Prostate gland (tissue), 2 donors: ENCODE measurements around the gene NMNAT2. TPM values are rescaled to one million over a fixed set of nuclear protein-coding genes. Genes with fewer than 3 reads are reported as not detected.

Experiments
- DNase-seq: peaks from one replicate; pipeline ENCODE4 v3.0.0-alpha.2; 2019; ENCODE audit warnings: low spot score
- H3K27ac ChIP-seq, 2 donors: fragments of 200-600 bp; sonication (generic); 2 replicates each; pipeline ENCODE4 v1.5.1; 2017 to 2019
- H3K27me3 ChIP-seq: fragments of 200-600 bp; sonication (generic); replicated peaks from 2 replicates; pipeline ENCODE4 v1.5.1; 2019; ENCODE audit not compliant: insufficient read depth
- H3K36me3 ChIP-seq, 2 donors: fragments of 200-600 bp; sonication (generic); 1 replicate in 1 of 2; 2 replicates in 1 of 2; pipeline versions ENCODE4 v1.5.1 to v1.8.1; 2017 to 2019
- H3K4me1 ChIP-seq: fragments of 200-600 bp; sonication (generic); replicated peaks from 2 replicates; pipeline ENCODE4 v1.5.1; 2019
- H3K4me3 ChIP-seq, 2 donors: fragments of 200-600 bp; sonication (generic); 2 replicates each; pipeline ENCODE4 v1.5.1; 2017 to 2019
- H3K9me3 ChIP-seq: fragments of 200-600 bp; sonication (generic); 2 replicates; pipeline ENCODE4 v1.5.1; 2017
- CTCF ChIP-seq, 4 experiments: fragments of 200-600 bp in 2 of 4; fragments of 450-650 bp in 2 of 4; sonication (generic) in 2 of 4; IDR thresholded peaks; 1 replicate in 3 of 4; 2 replicates in 1 of 4; pipeline ENCODE4 v1.5.1; 2016 to 2019; ENCODE audit warnings: antibody characterized with exemption in 4 of 4, mild to moderate bottlenecking in 2 of 4, moderate library complexity in 2 of 4
- POLR2A ChIP-seq: fragments of 450-650 bp; IDR thresholded peaks from one replicate; pipeline ENCODE4 v1.6.1; 2016; ENCODE audit warnings: antibody characterized with exemption, mild to moderate bottlenecking
- POLR2AphosphoS5 ChIP-seq: sonication (generic); formaldehyde crosslinking; IDR thresholded peaks from one replicate; pipeline ENCODE4 v1.6.1; 2017; ENCODE audit warnings: antibody characterized with exemption
- WGBS: methylation state at CpG from one replicate; pipeline ENCODE4 v1.1.5; 2018; 5-methylcytosine and 5-hydroxymethylcytosine counted together
- intact Hi-C: fragments of 100-400 bp; cut with DNase I; formaldehyde crosslinking; loops from one replicate; pipeline ENCODE4 v1.14.2; 2022
- total RNA-seq, 2 donors: library from RNA; depleted of rRNA; stranded (reverse); fragments of >200 nt; gene quantifications; one replicate each; pipeline ENCODE4 v1.1.0, GENCODE V29; 2016

NMNAT2 gene
- total RNA-seq, 2 donors from 2014 or later = 0.27 to 41.0 TPM

- TF ChIP-seq CTCF (IDR thresholded peaks at IDR 0.05) = no peak
- no peak for TF ChIP-seq POLR2A
- no peak for TF ChIP-seq POLR2AphosphoS5
- Histone ChIP-seq H3K27me3 (no peaks in the 10 kb centered on the region), H3K9me3 (no peaks in the 10 kb centered on the region), H3K4me1 (no peaks in the 10 kb centered on the region), H3K36me3 (no peaks in the 10 kb centered on the region), H3K4me3 (no peak overlapping the region), H3K27ac (no peak overlapping the region)
- intact Hi-C loops = no loop called here
- no peak for DNase-seq
- WGBS = 82% methylated on average over 5 of the region's 5 CpGs
Observed at GRCh38 chr1:183291216-183291762, 126.9 kb downstream of the NMNAT2 start.

GRCh38 chr1:183290628-183291027 is 127.6 kb downstream of the NMNAT2 start:
- Histone ChIP-seq H3K4me1 (no peaks in the 10 kb centered on the region), H3K27me3 (no peaks in the 10 kb centered on the region), H3K9me3 (no peaks in the 10 kb centered on the region), H3K36me3 (no peaks in the 10 kb centered on the region), H3K4me3 (no peak overlapping the region), H3K27ac (no peak overlapping the region)
- TF ChIP-seq POLR2A = no peak
- TF ChIP-seq CTCF (IDR thresholded peaks at IDR 0.05) = no peak
- no peak for TF ChIP-seq POLR2AphosphoS5
- 87% methylated on average over 5 of the region's 6 CpGs for WGBS
- DNase-seq = no peak
- intact Hi-C loops = no loop called here

- no peak overlapping the region for H3K27ac ChIP-seq
- no peak for TF ChIP-seq CTCF (IDR thresholded peaks at IDR 0.05)
- TF ChIP-seq POLR2AphosphoS5 = no peak
- TF ChIP-seq POLR2A = no peak
- no peaks in the 10 kb centered on the region for H3K9me3 ChIP-seq
- H3K4me1 ChIP-seq = no peaks in the 10 kb centered on the region
- no peak overlapping the region for H3K4me3 ChIP-seq
- 87% methylated on average over 9 of the region's 9 CpGs for WGBS
- DNase-seq = no peak
- H3K36me3 ChIP-seq = no peaks in the 10 kb centered on the region
- intact Hi-C loops = loop anchor here (10.0 kb wide), 1 partner anchor 316 kb away; no protein-coding TSS in a partner anchor
- no peaks in the 10 kb centered on the region for H3K27me3 ChIP-seq
Observed at GRCh38 chr1:183289051-183289496, 129.1 kb downstream of the NMNAT2 start.

GRCh38 chr1:183288583-183288982 is 129.6 kb downstream of the NMNAT2 start:
- no peaks in the 10 kb centered on the region for H3K36me3 ChIP-seq
- 93% methylated on average over 2 of the region's 2 CpGs for WGBS
- no peak for TF ChIP-seq CTCF (IDR thresholded peaks at IDR 0.05)
- TF ChIP-seq POLR2A = no peak
- no peak for TF ChIP-seq POLR2AphosphoS5
- intact Hi-C loops = loop anchor here (10.0 kb wide), 1 partner anchor 316 kb away; no protein-coding TSS in a partner anchor
- H3K27ac ChIP-seq = no peak overlapping the region
- H3K27me3 ChIP-seq = no peaks in the 10 kb centered on the region
- DNase-seq = no peak
- H3K4me3 ChIP-seq = no peak overlapping the region
- no peaks in the 10 kb centered on the region for H3K9me3 ChIP-seq
- H3K4me1 ChIP-seq = no peaks in the 10 kb centered on the region

GRCh38 chr1:183287191-183287675 is 130.9 kb downstream of the NMNAT2 start:
- Histone ChIP-seq H3K36me3 (no peaks in the 10 kb centered on the region), H3K4me3 (no peak overlapping the region), H3K4me1 (no peaks in the 10 kb centered on the region), H3K9me3 (no peaks in the 10 kb centered on the region), H3K27ac (no peak overlapping the region), H3K27me3 (no peaks in the 10 kb centered on the region)
- intact Hi-C loops = loop anchor here (10.0 kb wide), 1 partner anchor 318 kb away; no protein-coding TSS in a partner anchor
- TF ChIP-seq POLR2AphosphoS5 (no peak), POLR2A (no peak), CTCF (IDR thresholded peaks at IDR 0.05) (no peak)
- 41% methylated on average over 5 of the region's 5 CpGs for WGBS
- no peak for DNase-seq
